GM10248 (cell line): ENCODE data around the gene PACRG.

ENCODE experiments used
- CTCF ChIA-PET: fragments of 300-600 bp; sonication (Branson Sonifier 250); formaldehyde crosslinking; extraction: SDS; loops from one replicate; lab custom pipeline; 2021; ENCODE audit warnings: antibody characterized with exemption; lab: Yijun Ruan, JAX
- POLR2A ChIA-PET: fragments of 350-650 bp; sonication (Branson Sonifier 250); formaldehyde crosslinking; extraction: SDS; loops from one replicate; lab custom pipeline; 2020; ENCODE audit warnings: antibody characterized with exemption; lab: Yijun Ruan, JAX
- DNase-seq: peaks from one replicate; pipeline ENCODE4 v3.0.0; 2012; ENCODE audit errors: extremely low spot score
- TF ChIP-seq, protein P1 (sequence below): IDR thresholded peaks from 2 replicates; pipeline ENCODE4 v1.5.1; 2012; ENCODE audit warnings: mild to moderate bottlenecking, low read depth; ENCODE audit errors: extremely low read depth, missing control alignments, control extremely low read depth

Gene PACRG

GRCh38 chr6:163364641-163365040 lies 636.9 kb downstream of the PACRG start:
- CTCF ChIA-PET: interaction anchor here (1.1 to 1.2 kb wide), 2 partner anchors 10 to 19 kb away, joined by 3 read pairs; no protein-coding TSS in a partner anchor
- TF ChIP-seq, protein P1, sequence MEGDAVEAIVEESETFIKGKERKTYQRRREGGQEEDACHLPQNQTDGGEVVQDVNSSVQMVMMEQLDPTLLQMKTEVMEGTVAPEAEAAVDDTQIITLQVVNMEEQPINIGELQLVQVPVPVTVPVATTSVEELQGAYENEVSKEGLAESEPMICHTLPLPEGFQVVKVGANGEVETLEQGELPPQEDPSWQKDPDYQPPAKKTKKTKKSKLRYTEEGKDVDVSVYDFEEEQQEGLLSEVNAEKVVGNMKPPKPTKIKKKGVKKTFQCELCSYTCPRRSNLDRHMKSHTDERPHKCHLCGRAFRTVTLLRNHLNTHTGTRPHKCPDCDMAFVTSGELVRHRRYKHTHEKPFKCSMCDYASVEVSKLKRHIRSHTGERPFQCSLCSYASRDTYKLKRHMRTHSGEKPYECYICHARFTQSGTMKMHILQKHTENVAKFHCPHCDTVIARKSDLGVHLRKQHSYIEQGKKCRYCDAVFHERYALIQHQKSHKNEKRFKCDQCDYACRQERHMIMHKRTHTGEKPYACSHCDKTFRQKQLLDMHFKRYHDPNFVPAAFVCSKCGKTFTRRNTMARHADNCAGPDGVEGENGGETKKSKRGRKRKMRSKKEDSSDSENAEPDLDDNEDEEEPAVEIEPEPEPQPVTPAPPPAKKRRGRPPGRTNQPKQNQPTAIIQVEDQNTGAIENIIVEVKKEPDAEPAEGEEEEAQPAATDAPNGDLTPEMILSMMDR: no peak
- DNase-seq: no peak
- POLR2A ChIA-PET: interaction anchor here (0.5 kb wide), 1 partner anchor 67 kb away, joined by 3 read pairs; no protein-coding TSS in a partner anchor
